ENCODE measurements around the gene INVS.

DNA sequence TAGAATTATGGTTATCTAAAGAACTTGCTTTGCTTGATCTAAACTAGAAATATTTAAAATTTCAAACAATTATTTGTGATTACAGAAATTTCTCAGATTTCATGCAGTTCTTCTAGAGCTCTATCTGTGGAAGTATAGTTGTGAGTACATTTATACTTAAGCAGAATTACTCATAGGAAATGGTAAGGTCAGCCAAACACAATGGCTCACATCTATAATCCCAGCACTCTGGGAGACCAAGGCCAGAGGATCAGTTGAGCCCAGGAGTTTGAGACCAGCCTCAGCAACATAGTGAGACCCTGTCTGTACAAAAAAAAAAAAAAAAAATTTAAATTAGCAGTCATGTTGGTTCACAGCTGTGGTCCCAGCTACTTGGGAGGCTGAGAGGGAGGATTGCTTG is 71.0 kb downstream of the INVS start:
- TF ChIP-seq CTCF (IDR thresholded peaks at IDR 0.05) (no peak), EP300 (IDR thresholded peaks at IDR 0.05; ENCODE audit: low read depth) (no peak)
